GM21723 (cell line): ENCODE measurements around the gene LUC7L3.
"Not testable (repeated sequence)": the region's sequence is repeated elsewhere in the genome, so short reads cannot be mapped to it uniquely, and the experiment has no call there.

Experiments
- ATAC-seq: cut with Tn5 transposase; IDR thresholded peaks from one replicate; pipeline ENCODE4 v1.9.1; 2021; ENCODE audit warnings: mild to moderate bottlenecking, moderate library complexity; ENCODE audit not compliant: unreplicated experiment

LUC7L3 gene

GRCh38 chr17:50708050-50709000 is 11.1 kb upstream of the LUC7L3 start:
- no peak for ATAC-seq

GRCh38 chr17:50709053-50709452 is 10.3 kb upstream of the LUC7L3 start:
- not testable (repeated sequence) for ATAC-seq

GRCh38 chr17:50710025-50710424 is 9.4 kb upstream of the LUC7L3 start:
- no peak for ATAC-seq

- no peak for ATAC-seq
These were observed 8.8 kb upstream of the LUC7L3 start for GRCh38 chr17:50710650-50711049.

GRCh38 chr17:50712641-50713040 is 6.8 kb upstream of the LUC7L3 start:
- ATAC-seq: no peak

GRCh38 chr17:50715471-50715870 is 3.9 kb upstream of the LUC7L3 start:
- ATAC-seq: no peak

- ATAC-seq: no peak
These were observed 756 bp downstream of the LUC7L3 start for GRCh38 chr17:50719924-50720794.

GRCh38 chr17:50721194-50722010 is 2.0 kb downstream of the LUC7L3 start:
- no peak for ATAC-seq

GRCh38 chr17:50722746-50723145 is 3.3 kb downstream of the LUC7L3 start:
- ATAC-seq: no peak

GRCh38 chr17:50724622-50725021 is 5.2 kb downstream of the LUC7L3 start:
- ATAC-seq: not testable (repeated sequence)

GRCh38 chr17:50725769-50726655 is 6.6 kb downstream of the LUC7L3 start:
- ATAC-seq: no peak

GRCh38 chr17:50728112-50728429 is 8.7 kb downstream of the LUC7L3 start:
- ATAC-seq: no peak

- no peak for ATAC-seq
These were observed 9.7 kb downstream of the LUC7L3 start for GRCh38 chr17:50728881-50729765.

- ATAC-seq: no peak
These were observed 12.4 kb downstream of the LUC7L3 start for GRCh38 chr17:50731575-50732460.

GRCh38 chr17:50735287-50735686 is 15.9 kb downstream of the LUC7L3 start:
- no peak for ATAC-seq

GRCh38 chr17:50737118-50737698 is 17.8 kb downstream of the LUC7L3 start:
- no peak for ATAC-seq

- ATAC-seq: no peak
These were observed 19.7 kb downstream of the LUC7L3 start for GRCh38 chr17:50739098-50739497.

- no peak for ATAC-seq
These were observed 26.2 kb downstream of the LUC7L3 start for GRCh38 chr17:50745631-50746030.
